ENCODE data around the gene LHPP.

GRCh38 chr10:124465003-124465776 lies 3.6 kb downstream of the LHPP start:
- no peak for TF ChIP-seq ZNF274 (IDR thresholded peaks at IDR 0.05; ENCODE audit: low read depth, low read length)
- no peak for TF ChIP-seq YY1 (IDR thresholded peaks at IDR 0.05; ENCODE audit: insufficient read depth, insufficient read length)
